Measurements from ENCODE around the gene MB. TPM values are rescaled to one million over a fixed set of nuclear protein-coding genes. Genes with fewer than 3 reads are reported as not detected.

The MB gene
- polyA plus RNA-seq, 1 donor (not counting 4 experiments of a cell fraction or from before 2014, with no cell fraction given) = not detected

GRCh38 chr22:35662914-35663313, 45.8 kb upstream of the MB start:
- dilution Hi-C loops (cut with MboI; ENCODE audit: extremely low pct_ligation_motif_present, low sequenced_read_pairs) = no loop called here
- H2AFZ ChIP-seq (ENCODE audit: control insufficient read depth, low read length) = no peak overlapping the region
- no peaks in the 10 kb centered on the region for H3K9me1 ChIP-seq (ENCODE audit: control insufficient read depth, extremely low read depth, insufficient read depth, low read length)
- peaks cover 0 to 1% of the 10 kb centered on the region in 2 experiments for H3K36me3 ChIP-seq (ENCODE audit: control insufficient read depth in 2 of 2, extremely low read depth in 1 of 2, insufficient read depth in 2 of 2, low read length in 2 of 2)
- no peak overlapping the region for H3K4me3 ChIP-seq (ENCODE audit: control insufficient read depth in 2 of 3, extremely low read depth in 1 of 3, insufficient read depth in 2 of 3, low read depth in 1 of 3, low read length in 3 of 3)
- peaks cover 2% of the 10 kb centered on the region for H3K9me3 ChIP-seq (ENCODE audit: control insufficient read depth, low read depth, low read length)
- H3K4me2 ChIP-seq (ENCODE audit: control insufficient read depth, extremely low read depth, insufficient read depth, low read depth, low read length) = no peak overlapping the region
- no peak overlapping the region for H3K27ac ChIP-seq (ENCODE audit: control insufficient read depth, insufficient read depth, low read length)
- DNase-seq (ENCODE audit: low read depth, low spot score) = no peak
- H4K20me1 ChIP-seq (ENCODE audit: control insufficient read depth, extremely low read depth, insufficient read depth, low read length) = no peaks in the 10 kb centered on the region
- H3K9ac ChIP-seq (ENCODE audit: control insufficient read depth, extremely low read depth, insufficient read depth, low read length) = no peak overlapping the region
- no peaks in the 10 kb centered on the region for H3K79me2 ChIP-seq (ENCODE audit: control insufficient read depth, insufficient read depth, low read length)
- no peaks in the 10 kb centered on the region for H3K27me3 ChIP-seq (ENCODE audit: control insufficient read depth, extremely low read depth, insufficient read depth, low read length)
- TF ChIP-seq EZH2 (IDR thresholded peaks at IDR 0.05; ENCODE audit: low read length) (no peak), CTCF (optimal IDR thresholded peaks at IDR 0.05 in 1 of 3, IDR thresholded peaks at IDR 0.05 in 1 of 3, conservative IDR thresholded peaks at IDR 0.05 in 1 of 3; ENCODE audit: extremely low read depth in 1 of 3, insufficient read depth in 2 of 3, low read length in 3 of 3) (no peak)
- FAIRE-seq = no peak
- H3K4me1 ChIP-seq (ENCODE audit: control insufficient read depth, extremely low read depth, insufficient read depth, low read length) = no peaks in the 10 kb centered on the region

DNA sequence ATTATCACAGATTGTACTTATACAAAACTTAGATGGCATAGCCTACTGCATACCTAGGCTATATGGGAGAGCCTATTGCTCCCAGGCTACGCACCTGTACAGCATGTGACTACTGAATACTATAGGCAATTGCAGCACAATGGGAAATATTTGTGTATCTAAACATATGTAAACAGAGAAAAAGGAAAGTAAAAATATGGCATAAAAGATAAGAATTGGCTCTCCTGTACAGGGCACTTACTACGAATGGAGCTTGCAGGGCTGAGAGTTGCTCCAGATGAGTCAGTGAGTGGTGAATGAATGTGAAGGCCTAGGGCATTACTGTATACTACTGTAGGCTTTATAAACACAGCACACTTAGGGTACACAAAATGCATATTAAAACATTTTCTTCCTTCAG, 44.3 kb upstream of the MB start:
- dilution Hi-C loops (cut with MboI; ENCODE audit: extremely low pct_ligation_motif_present, low sequenced_read_pairs) = no loop called here
- peaks cover 0 to 3% of the 10 kb centered on the region in 2 experiments for H3K36me3 ChIP-seq (ENCODE audit: control insufficient read depth in 2 of 2, extremely low read depth in 1 of 2, insufficient read depth in 2 of 2, low read length in 2 of 2)
- H2AFZ ChIP-seq (ENCODE audit: control insufficient read depth, low read length) = no peak overlapping the region
- H4K20me1 ChIP-seq (ENCODE audit: control insufficient read depth, extremely low read depth, insufficient read depth, low read length) = no peaks in the 10 kb centered on the region
- DNase-seq (ENCODE audit: low read depth, low spot score) (no peak), FAIRE-seq (no peak)
- no peak overlapping the region for H3K4me3 ChIP-seq (ENCODE audit: control insufficient read depth in 2 of 3, extremely low read depth in 1 of 3, insufficient read depth in 2 of 3, low read depth in 1 of 3, low read length in 3 of 3)
- H3K9me1 ChIP-seq (ENCODE audit: control insufficient read depth, extremely low read depth, insufficient read depth, low read length) = no peaks in the 10 kb centered on the region
- H3K27me3 ChIP-seq (ENCODE audit: control insufficient read depth, extremely low read depth, insufficient read depth, low read length) = no peaks in the 10 kb centered on the region
- H3K27ac ChIP-seq (ENCODE audit: control insufficient read depth, insufficient read depth, low read length) = no peak overlapping the region
- H3K4me2 ChIP-seq (ENCODE audit: control insufficient read depth, extremely low read depth, insufficient read depth, low read depth, low read length) = no peak overlapping the region
- no peak overlapping the region for H3K9ac ChIP-seq (ENCODE audit: control insufficient read depth, extremely low read depth, insufficient read depth, low read length)
- H3K79me2 ChIP-seq (ENCODE audit: control insufficient read depth, insufficient read depth, low read length) = no peaks in the 10 kb centered on the region
- TF ChIP-seq CTCF (optimal IDR thresholded peaks at IDR 0.05 in 1 of 3, IDR thresholded peaks at IDR 0.05 in 1 of 3, conservative IDR thresholded peaks at IDR 0.05 in 1 of 3; ENCODE audit: extremely low read depth in 1 of 3, insufficient read depth in 2 of 3, low read length in 3 of 3) (no peak), EZH2 (IDR thresholded peaks at IDR 0.05; ENCODE audit: low read length) (no peak)
- no peaks in the 10 kb centered on the region for H3K4me1 ChIP-seq (ENCODE audit: control insufficient read depth, extremely low read depth, insufficient read depth, low read length)
- peaks cover 2% of the 10 kb centered on the region for H3K9me3 ChIP-seq (ENCODE audit: control insufficient read depth, low read depth, low read length)

Data from keratinocyte (primary cell).